Muscle of leg (tissue), 11 donors: ENCODE measurements around the gene LARP4. TPM values are rescaled to one million over a fixed set of nuclear protein-coding genes. Genes with fewer than 3 reads are reported as not detected.
A peak's percentile ranks its signal among the peaks of the same experiment; 100 is the strongest.
"Not testable (repeated sequence)": the region's sequence is repeated elsewhere in the genome, so short reads cannot be mapped to it uniquely, and the experiment has no call there.

Experiments used
- DNase-seq: peaks from one replicate; pipeline ENCODE4 v3.0.0; 2013
- H3K27ac ChIP-seq: one replicate; pipeline ENCODE4 v1.5.1; 2013; ENCODE audit warnings: mild to moderate bottlenecking, low read length, control low read depth
- H3K27me3 ChIP-seq: one replicate; pipeline ENCODE4 v1.6.1; 2013; ENCODE audit warnings: low read length; ENCODE audit not compliant: control insufficient read depth, insufficient read depth
- H3K36me3 ChIP-seq: one replicate; pipeline ENCODE4 v1.6.1; 2013; ENCODE audit warnings: low read length; ENCODE audit not compliant: control insufficient read depth, insufficient read depth
- H3K4me1 ChIP-seq: one replicate; pipeline ENCODE4 v1.6.1; 2013; ENCODE audit warnings: low read length; ENCODE audit not compliant: control insufficient read depth, insufficient read depth
- H3K4me3 ChIP-seq: one replicate; pipeline ENCODE4 v1.5.1; 2013; ENCODE audit warnings: low read length, control low read depth
- H3K9me3 ChIP-seq: replicated peaks from 2 replicates; pipeline ENCODE4 v1.6.1; 2013; ENCODE audit warnings: low read depth, low read length; ENCODE audit not compliant: control insufficient read depth
- WGBS: methylation state at CpG from one replicate; pipeline ENCODE4 v1.1.5; 2013; ENCODE audit warnings: missing lambda C conversion rate; ENCODE audit not compliant: insufficient coverage; 5-methylcytosine and 5-hydroxymethylcytosine counted together
- polyA plus RNA-seq, 8 donors: library from polyadenylated mRNA; unstranded; fragments of 120-200 nt; gene quantifications; one replicate each; pipeline versions ENCODE4 v1.2.1 to v1.2.3, GENCODE V29; 2013; ENCODE audit warnings: inconsistent platforms in 1 of 8, low replicate concordance in 1 of 8; ENCODE audit not compliant: insufficient read length in 8 of 8, insufficient read depth in 1 of 8
- total RNA-seq: library from RNA; stranded (reverse); fragments of 120-200 nt; gene quantifications from one replicate; pipeline ENCODE4 v1.2.4, GENCODE V29; 2013

LARP4 gene
- total and polyA plus RNA-seq, 9 donors, result 15.1 to 24.7 (median 21.8) TPM

- no peak overlapping the region for H3K4me3 ChIP-seq
- DNase-seq, result peak; percentile 70
- H3K9me3 ChIP-seq, result peaks cover 2% of the 10 kb centered on the region
- no peaks in the 10 kb centered on the region for H3K27me3 ChIP-seq
- 60% methylated on average over 1 of the region's 8 CpGs for WGBS
- no peaks in the 10 kb centered on the region for H3K36me3 ChIP-seq
- H3K27ac ChIP-seq, result peak overlapping the region; percentile 64
- peaks cover 6% of the 10 kb centered on the region for H3K4me1 ChIP-seq
These were observed 119.9 kb downstream of the LARP4 start for GRCh38 chr12:50520416-50521207.

- H3K9me3 ChIP-seq, H3K4me1 ChIP-seq, H3K27me3 ChIP-seq, DNase-seq, H3K36me3 ChIP-seq, H3K27ac ChIP-seq, H3K4me3 ChIP-seq: not testable (repeated sequence)
- WGBS, result no CpG with 5 or more reads among the region's 4 CpGs
These were observed 121.1 kb downstream of the LARP4 start for GRCh38 chr12:50521781-50522180.

GRCh38 chr12:50523772-50524171, 123.1 kb downstream of the LARP4 start:
- Histone ChIP-seq H3K36me3 (no peaks in the 10 kb centered on the region), H3K27me3 (no peaks in the 10 kb centered on the region), H3K9me3 (peaks cover 2% of the 10 kb centered on the region), H3K27ac (peak overlapping the region; percentile 29), H3K4me1 (peaks cover 9% of the 10 kb centered on the region), H3K4me3 (no peak overlapping the region)
- DNase-seq, result no peak
- WGBS, result 83% methylated on average over 1 of the region's 1 CpG

- Histone ChIP-seq H3K4me1 (peaks cover 16% of the 10 kb centered on the region), H3K27me3 (no peaks in the 10 kb centered on the region), H3K36me3 (no peaks in the 10 kb centered on the region), H3K9me3 (peaks cover 2% of the 10 kb centered on the region), H3K27ac (peak overlapping the region; percentile 6), H3K4me3 (no peak overlapping the region)
- DNase-seq, result no peak
- 89% methylated on average over 1 of the region's 2 CpGs for WGBS
These were observed 123.9 kb downstream of the LARP4 start for GRCh38 chr12:50524621-50525020.

- no peak for DNase-seq
- Histone ChIP-seq H3K27me3 (no peaks in the 10 kb centered on the region), H3K27ac (peak overlapping the region; percentile 17), H3K9me3 (peaks cover 2% of the 10 kb centered on the region), H3K4me3 (no peak overlapping the region), H3K36me3 (no peaks in the 10 kb centered on the region), H3K4me1 (peaks cover 17% of the 10 kb centered on the region)
- 100% methylated on average over 1 of the region's 2 CpGs for WGBS
These were observed 124.7 kb downstream of the LARP4 start for GRCh38 chr12:50525422-50525821.

GRCh38 chr12:50527359-50527726, 126.7 kb downstream of the LARP4 start:
- Histone ChIP-seq H3K27ac (no peak overlapping the region), H3K36me3 (no peaks in the 10 kb centered on the region), H3K27me3 (no peaks in the 10 kb centered on the region), H3K4me1 (peaks cover 17% of the 10 kb centered on the region), H3K9me3 (peaks cover 2% of the 10 kb centered on the region), H3K4me3 (no peak overlapping the region)
- no peak for DNase-seq
- WGBS, result 100% methylated on average over 2 of the region's 5 CpGs

- Histone ChIP-seq H3K4me1 (peaks cover 21% of the 10 kb centered on the region), H3K27me3 (no peaks in the 10 kb centered on the region), H3K4me3 (no peak overlapping the region), H3K27ac (no peak overlapping the region), H3K36me3 (no peaks in the 10 kb centered on the region), H3K9me3 (peaks cover 2% of the 10 kb centered on the region)
- WGBS, result no CpG with 5 or more reads among the region's 1 CpG
- DNase-seq, result no peak
These were observed 128.1 kb downstream of the LARP4 start for GRCh38 chr12:50528800-50529199.

- no peak for DNase-seq
- Histone ChIP-seq H3K4me1 (peaks cover 19% of the 10 kb centered on the region), H3K4me3 (no peak overlapping the region), H3K36me3 (no peaks in the 10 kb centered on the region), H3K9me3 (no peaks in the 10 kb centered on the region), H3K27ac (no peak overlapping the region), H3K27me3 (no peaks in the 10 kb centered on the region)
- 80% methylated on average over 3 of the region's 3 CpGs for WGBS
These were observed 128.7 kb downstream of the LARP4 start for GRCh38 chr12:50529345-50529744.

Other genes starting within 250 kb of the LARP4 start
- 35.9 TPM for gene CERS5, start 233.5 kb upstream of the LARP4 start, total RNA-seq
- 10 to 100 TPM; 33.5 to 52.6 (median 43.9) TPM for gene CERS5, start 233.5 kb upstream of the LARP4 start, polyA plus RNA-seq
- 98.6 TPM for gene LIMA1, start 117.4 kb upstream of the LARP4 start, total RNA-seq
- 100 to 1,000 TPM in 5 of 8 donors, 10 to 100 TPM in 3; 89.5 to 125 (median 101) TPM for gene LIMA1, start 117.4 kb upstream of the LARP4 start, polyA plus RNA-seq
- gene FAM186A, start 4.3 kb upstream of the LARP4 start, total RNA-seq, result not detected
- gene FAM186A, start 4.3 kb upstream of the LARP4 start, polyA plus RNA-seq, result 1 to 10 TPM in 1 of 8 donors, under 1 TPM in 7; 0.08 to 1.2 (median 0.22) TPM
- gene DIP2B, start 104.1 kb downstream of the LARP4 start, total RNA-seq, result 15.6 TPM
- 10 to 100 TPM; 13.2 to 27.2 (median 21.4) TPM for gene DIP2B, start 104.1 kb downstream of the LARP4 start, polyA plus RNA-seq